GM23248 (cell line): ENCODE data around the gene HRCT1. TPM values are rescaled to one million over a fixed set of nuclear protein-coding genes. Genes with fewer than 3 reads are reported as not detected.

ENCODE experiments used
- DNase-seq: peaks from one replicate; pipeline ENCODE4 v3.0.0-alpha.2; 2015
- H2AFZ ChIP-seq: fragments of 200-600 bp; sonication (generic); 2 replicates; pipeline ENCODE4 v1.6.1; 2016; ENCODE audit warnings: antibody characterized with exemption
- H3F3A ChIP-seq: fragments of 200-600 bp; sonication (generic); 2 replicates; pipeline ENCODE4 v1.6.1; 2016; ENCODE audit warnings: mild to moderate bottlenecking, antibody characterized with exemption, mixed run types; ENCODE audit not compliant: insufficient read depth
- H3K27ac ChIP-seq: fragments of 200-600 bp; sonication (generic); 2 replicates; pipeline ENCODE4 v1.5.1; 2016; ENCODE audit warnings: mild to moderate bottlenecking
- H3K27me3 ChIP-seq: fragments of 200-600 bp; sonication (generic); replicated peaks from 2 replicates; pipeline ENCODE4 v1.6.1; 2016; ENCODE audit warnings: mild to moderate bottlenecking; ENCODE audit not compliant: insufficient read depth
- H3K36me3 ChIP-seq: fragments of 200-600 bp; sonication (generic); 2 replicates; pipeline ENCODE4 v1.6.1; 2016; ENCODE audit warnings: low read depth, mild to moderate bottlenecking
- H3K4me1 ChIP-seq: fragments of 200-600 bp; sonication (generic); 2 replicates; pipeline ENCODE4 v1.6.1; 2016; ENCODE audit warnings: mild to moderate bottlenecking; ENCODE audit not compliant: insufficient read depth
- H3K4me2 ChIP-seq: fragments of 200-600 bp; sonication (generic); one replicate; pipeline ENCODE4 v1.6.1; 2016; ENCODE audit warnings: mild to moderate bottlenecking; ENCODE audit not compliant: unreplicated experiment
- H3K4me3 ChIP-seq: fragments of 200-600 bp; sonication (generic); 2 replicates; pipeline ENCODE4 v1.5.1; 2016; ENCODE audit warnings: mild to moderate bottlenecking
- H3K79me2 ChIP-seq: fragments of 200-600 bp; sonication (generic); 2 replicates; pipeline ENCODE4 v1.6.1; 2016; ENCODE audit warnings: mild to moderate bottlenecking; ENCODE audit not compliant: insufficient read depth
- H3K9ac ChIP-seq: fragments of 200-600 bp; sonication (generic); 2 replicates; pipeline ENCODE4 v1.6.1; 2016; ENCODE audit warnings: mild to moderate bottlenecking
- H3K9me2 ChIP-seq: fragments of 200-600 bp; sonication (generic); 2 replicates; pipeline ENCODE4 v1.6.1; 2016; ENCODE audit warnings: mixed run types, mild to moderate bottlenecking, moderate library complexity; ENCODE audit not compliant: insufficient read depth
- H3K9me3 ChIP-seq: fragments of 200-600 bp; sonication (generic); one replicate; pipeline ENCODE4 v1.6.1; 2017; ENCODE audit warnings: low read depth
- H4K20me1 ChIP-seq: fragments of 200-600 bp; sonication (generic); 2 replicates; pipeline ENCODE4 v1.6.0; 2016; ENCODE audit not compliant: insufficient read depth
- EZH2 ChIP-seq: fragments of 200-600 bp; sonication (generic); IDR thresholded peaks from 2 replicates; pipeline ENCODE4 v1.6.1; 2018; ENCODE audit warnings: antibody characterized with exemption, mild to moderate bottlenecking; ENCODE audit not compliant: insufficient read depth, poor library complexity, severe bottlenecking
- EZH2phosphoT487 ChIP-seq: fragments of 200-600 bp; sonication (generic); IDR thresholded peaks from 2 replicates; pipeline ENCODE4 v1.6.1; 2018; ENCODE audit warnings: antibody characterized with exemption, moderate library complexity, mild to moderate bottlenecking, low read depth; ENCODE audit not compliant: insufficient read depth
- WGBS, 2 experiments: methylation state at CpG; one replicate each; pipeline ENCODE4 v1.1.6; 2015 to 2017; ENCODE audit warnings: low lambda C conversion rate in 2 of 2, low coverage in 1 of 2; ENCODE audit errors: missing lambda C conversion rate in 2 of 2; 5-methylcytosine and 5-hydroxymethylcytosine counted together
- in situ Hi-C: fragments of 300-500 bp; cut with MboI; formaldehyde crosslinking; loops from 2 replicates; pipeline ENCODE4 v1.15.0; 2020
- polyA plus RNA-seq: library from polyadenylated mRNA; unstranded; fragments of >200 nt; fragmentation: Nextera tagmentation; extraction: Ambion mirVana; gene quantifications from 2 replicates; pipeline ENCODE4 v1.2.1, GENCODE V29; 2016
- total RNA-seq: library from RNA; depleted of rRNA; stranded (reverse); fragments of >200 nt; shearing (Covaris generic); gene quantifications from 2 replicates; pipeline ENCODE4 v1.2.3, GENCODE V29; 2014; rRNA removed

The HRCT1 gene
- total and polyA plus RNA-seq, 2 experiments from 2014 or later, result 1.2 to 3.4 TPM

- H3K9ac ChIP-seq, result no peak overlapping the region
- no peaks in the 10 kb centered on the region for H3K79me2 ChIP-seq
- no peaks in the 10 kb centered on the region for H3K36me3 ChIP-seq
- H3K27me3 ChIP-seq, result no peaks in the 10 kb centered on the region
- H4K20me1 ChIP-seq, result no peaks in the 10 kb centered on the region
- H3K4me2 ChIP-seq, result peak overlapping the region; percentile 47
- DNase-seq, result peak; percentile 83
- H3K27ac ChIP-seq, result no peak overlapping the region
- in situ Hi-C loops, result no loop called here
- WGBS, 2 experiments, result 20 to 24% methylated on average over 6 of the region's 6 CpGs
- H3K4me1 ChIP-seq, result peaks cover 37% of the 10 kb centered on the region
- peaks cover 24% of the 10 kb centered on the region for H3F3A ChIP-seq
- TF ChIP-seq EZH2phosphoT487, result no peak
- no peak for TF ChIP-seq EZH2
- H3K9me2 ChIP-seq, result no peaks in the 10 kb centered on the region
- H3K4me3 ChIP-seq, result peak overlapping the region; percentile 26; the same call in 1 of the 2 replicates
- H2AFZ ChIP-seq, result peak overlapping the region; percentile 79
- no peaks in the 10 kb centered on the region for H3K9me3 ChIP-seq
Measured at GRCh38 chr9:35954942-35955546, 49.0 kb downstream of the HRCT1 start.

- no peak overlapping the region for H3K9ac ChIP-seq
- H3K27ac ChIP-seq, result no peak overlapping the region
- 81 to 85% methylated on average over 5 of the region's 5 CpGs for WGBS, 2 experiments
- in situ Hi-C loops, result no loop called here
- no peaks in the 10 kb centered on the region for H3K9me3 ChIP-seq
- no peak overlapping the region for H3K4me2 ChIP-seq
- peaks cover 32% of the 10 kb centered on the region for H3F3A ChIP-seq
- no peak for TF ChIP-seq EZH2
- TF ChIP-seq EZH2phosphoT487, result no peak
- H3K79me2 ChIP-seq, result no peaks in the 10 kb centered on the region
- H3K4me3 ChIP-seq, result no peak overlapping the region
- DNase-seq, result no peak
- H4K20me1 ChIP-seq, result no peaks in the 10 kb centered on the region
- no peaks in the 10 kb centered on the region for H3K27me3 ChIP-seq
- no peak overlapping the region for H2AFZ ChIP-seq
- no peaks in the 10 kb centered on the region for H3K9me2 ChIP-seq
- H3K4me1 ChIP-seq, result peaks cover 49% of the 10 kb centered on the region
- no peaks in the 10 kb centered on the region for H3K36me3 ChIP-seq
Measured at GRCh38 chr9:35956651-35957050, 50.6 kb downstream of the HRCT1 start.

Other genes starting within 250 kb of the HRCT1 start
- 14,230 and 20,944 TPM in 2 replicates for gene RMRP, start 248.2 kb upstream of the HRCT1 start, total RNA-seq
- gene RMRP, start 248.2 kb upstream of the HRCT1 start, polyA plus RNA-seq, result not detected in 2 replicates
- gene CCDC107, start 247.9 kb upstream of the HRCT1 start, total RNA-seq, result 20.5 and 28.6 TPM in 2 replicates
- 52.8 and 55.7 TPM in 2 replicates for gene CCDC107, start 247.9 kb upstream of the HRCT1 start, polyA plus RNA-seq
- 0.13 and 2.1 TPM in 2 replicates for gene ARHGEF39, start 241.0 kb upstream of the HRCT1 start, total RNA-seq
- gene ARHGEF39, start 241.0 kb upstream of the HRCT1 start, polyA plus RNA-seq, result 1.6 and 1.8 TPM in 2 replicates
- gene CA9, start 232.3 kb upstream of the HRCT1 start, total RNA-seq, result 3.4 and 4.3 TPM in 2 replicates
- gene CA9, start 232.3 kb upstream of the HRCT1 start, polyA plus RNA-seq, result 2.3 and 2.7 TPM in 2 replicates
- 1,596 and 1,625 TPM in 2 replicates for gene TPM2, start 216.3 kb upstream of the HRCT1 start, total RNA-seq
- 3,527 and 3,584 TPM in 2 replicates for gene TPM2, start 216.3 kb upstream of the HRCT1 start, polyA plus RNA-seq
- 527 and 566 TPM in 2 replicates for gene TLN1, start 174.0 kb upstream of the HRCT1 start, total RNA-seq
- 198 and 202 TPM in 2 replicates for gene TLN1, start 174.0 kb upstream of the HRCT1 start, polyA plus RNA-seq
- 101 and 111 TPM in 2 replicates for gene CREB3, start 173.5 kb upstream of the HRCT1 start, total RNA-seq
- 113 and 114 TPM in 2 replicates for gene CREB3, start 173.5 kb upstream of the HRCT1 start, polyA plus RNA-seq
- gene GBA2, start 157.0 kb upstream of the HRCT1 start, total RNA-seq, result 20.3 and 30.0 TPM in 2 replicates
- 24.0 and 27.6 TPM in 2 replicates for gene GBA2, start 157.0 kb upstream of the HRCT1 start, polyA plus RNA-seq
- gene RGP1, start 156.9 kb upstream of the HRCT1 start, total RNA-seq, result 19.1 and 20.0 TPM in 2 replicates
- gene RGP1, start 156.9 kb upstream of the HRCT1 start, polyA plus RNA-seq, result 4.7 and 4.8 TPM in 2 replicates
- not detected in 2 replicates for gene MSMP, start 151.9 kb upstream of the HRCT1 start, total RNA-seq
- gene MSMP, start 151.9 kb upstream of the HRCT1 start, polyA plus RNA-seq, result not detected in 2 replicates
- 26.7 and 26.9 TPM in 2 replicates for gene NPR2, start 114.6 kb upstream of the HRCT1 start, total RNA-seq
- 9.7 and 11.8 TPM in 2 replicates for gene NPR2, start 114.6 kb upstream of the HRCT1 start, polyA plus RNA-seq
- gene SPAG8, start 93.9 kb upstream of the HRCT1 start, total RNA-seq, result 0.76 and 0.97 TPM in 2 replicates
- gene SPAG8, start 93.9 kb upstream of the HRCT1 start, polyA plus RNA-seq, result 1.2 and 1.3 TPM in 2 replicates
- 16.7 and 30.6 TPM in 2 replicates for gene HINT2, start 91.2 kb upstream of the HRCT1 start, total RNA-seq
- gene HINT2, start 91.2 kb upstream of the HRCT1 start, polyA plus RNA-seq, result 50.7 and 60.5 TPM in 2 replicates
- gene FAM221B, start 77.5 kb upstream of the HRCT1 start, total RNA-seq, result not detected in 2 replicates
- gene FAM221B, start 77.5 kb upstream of the HRCT1 start, polyA plus RNA-seq, result not detected in 2 replicates
- 3.7 and 3.9 TPM in 2 replicates for gene TMEM8B, start 77.0 kb upstream of the HRCT1 start, total RNA-seq
- gene TMEM8B, start 77.0 kb upstream of the HRCT1 start, polyA plus RNA-seq, result 4.0 and 4.9 TPM in 2 replicates
- not detected in 2 replicates for gene OR13J1, start 35.8 kb upstream of the HRCT1 start, total RNA-seq
- not detected in 2 replicates for gene OR13J1, start 35.8 kb upstream of the HRCT1 start, polyA plus RNA-seq
- not detected in 2 replicates for gene SPAAR, start 3.3 kb downstream of the HRCT1 start, total RNA-seq
- gene SPAAR, start 3.3 kb downstream of the HRCT1 start, polyA plus RNA-seq, result 0.23 and 0.39 TPM in 2 replicates
- gene OR2S2, start 52.0 kb downstream of the HRCT1 start, total RNA-seq, result 0.11 TPM in 1 of 2 replicates, not detected in the other
- gene OR2S2, start 52.0 kb downstream of the HRCT1 start, polyA plus RNA-seq, result 0.30 and 0.67 TPM in 2 replicates
- 113 and 127 TPM in 2 replicates for gene RECK, start 130.7 kb downstream of the HRCT1 start, total RNA-seq
- 161 and 165 TPM in 2 replicates for gene RECK, start 130.7 kb downstream of the HRCT1 start, polyA plus RNA-seq
- gene GLIPR2, start 230.5 kb downstream of the HRCT1 start, total RNA-seq, result 27.5 and 32.9 TPM in 2 replicates
- 43.4 and 47.5 TPM in 2 replicates for gene GLIPR2, start 230.5 kb downstream of the HRCT1 start, polyA plus RNA-seq